ENCODE data around the gene FARS2. TPM values are rescaled to one million over a fixed set of nuclear protein-coding genes. Genes with fewer than 3 reads are reported as not detected.

Gene FARS2
- polyA plus RNA-seq, 1 of the 3 experiments (the other 2 are of a cell fraction): 12.5 TPM

- ChIA-PET CTCF (interaction anchor here (0.7 kb wide), 1 partner anchor 13 kb away, joined by 3 read pairs; no protein-coding TSS in a partner anchor), POLR2A (no interaction called here)
- Histone ChIP-seq H3K4me3 (ENCODE audit: low read depth in 2 of 2, low read length in 1 of 2) (no peak overlapping the region), H3F3A (replicated peaks; ENCODE audit: insufficient read depth) (no peaks in the 10 kb centered on the region), H4K20me1 (ENCODE audit: insufficient read depth) (no peaks in the 10 kb centered on the region), H3K27me3 (ENCODE audit: insufficient read depth) (no peaks in the 10 kb centered on the region), H3K9me2 (no peaks in the 10 kb centered on the region), H2AFZ (ENCODE audit: low read depth) (no peak overlapping the region), H3K9me3 (no peaks in the 10 kb centered on the region), H3K36me3 (replicated peaks in 1 of 2; ENCODE audit: control insufficient read depth in 1 of 2, insufficient read depth in 2 of 2, low read length in 1 of 2) (no peaks in the 10 kb centered on the region), H3K27ac (ENCODE audit: low read depth in 2 of 2, low read length in 1 of 2) (no peak overlapping the region), H3K9ac (no peak overlapping the region), H3K4me2 (no peak overlapping the region), H3K4me1 (ENCODE audit: control insufficient read depth in 1 of 2, insufficient read depth in 2 of 2, low read depth in 1 of 2, low read length in 1 of 2) (no peaks in the 10 kb centered on the region; a peak in 1 of 4 replicates), H3K79me2 (ENCODE audit: insufficient read depth) (no peaks in the 10 kb centered on the region)
- TF ChIP-seq GABPA (IDR thresholded peaks at IDR 0.05; ENCODE audit: low read depth) (no peak), MXI1 (IDR thresholded peaks at IDR 0.05; ENCODE audit: low read depth, low read length) (no peak), MEF2A (IDR thresholded peaks at IDR 0.05; ENCODE audit: borderline replicate concordance, low read depth) (no peak), NRF1 (IDR thresholded peaks at IDR 0.05; ENCODE audit: low read depth, low read length) (no peak), POLR2AphosphoS5 (IDR thresholded peaks at IDR 0.05; ENCODE audit: low read depth, low read length) (no peak), JUND (IDR thresholded peaks at IDR 0.05) (no peak), RFX5 (IDR thresholded peaks at IDR 0.05; ENCODE audit: low read length) (no peak), TAF1 (IDR thresholded peaks at IDR 0.05; ENCODE audit: borderline replicate concordance, low read depth, low read length) (no peak), CTCF (IDR thresholded peaks at IDR 0.05) (no peak), ELF1 (IDR thresholded peaks at IDR 0.05) (no peak), FOXJ3 (CRISPR knock-in tag; IDR thresholded peaks at IDR 0.05) (no peak), FOXM1 (IDR thresholded peaks at IDR 0.05; ENCODE audit: low read depth) (no peak), FOSL2 (IDR thresholded peaks at IDR 0.05; ENCODE audit: borderline replicate concordance, low read depth) (no peak), RXRA (IDR thresholded peaks at IDR 0.05; ENCODE audit: borderline replicate concordance, low read depth) (no peak), SMC3 (IDR thresholded peaks at IDR 0.05; ENCODE audit: low read depth, low read length) (no peak), NFIC (IDR thresholded peaks at IDR 0.05; ENCODE audit: borderline replicate concordance) (no peak), EZH2phosphoT487 (IDR thresholded peaks at IDR 0.05; ENCODE audit: borderline replicate concordance, low read depth) (no peak), RAD21 (IDR thresholded peaks at IDR 0.05; ENCODE audit: low read length) (no peak)
- WGBS (ENCODE audit: low lambda C conversion rate): 92% methylated on average over 11 of the region's 11 CpGs
- DNase-seq: no peak
Measured at GRCh38 chr6:5772408-5773120, 511.3 kb downstream of the FARS2 start.

GRCh38 chr6:5776104-5776503 lies 514.8 kb downstream of the FARS2 start:
- no peak for DNase-seq
- Histone ChIP-seq H3K4me1 (ENCODE audit: control insufficient read depth in 1 of 2, insufficient read depth in 2 of 2, low read depth in 1 of 2, low read length in 1 of 2) (peaks cover 0 to 3% of the 10 kb centered on the region in 2 experiments; a peak in 1 of 4 replicates), H3K27ac (ENCODE audit: low read depth in 2 of 2, low read length in 1 of 2) (no peak overlapping the region), H3K9me2 (no peaks in the 10 kb centered on the region), H3K79me2 (ENCODE audit: insufficient read depth) (no peaks in the 10 kb centered on the region), H3K4me2 (no peak overlapping the region), H2AFZ (ENCODE audit: low read depth) (no peak overlapping the region), H3K27me3 (ENCODE audit: insufficient read depth) (no peaks in the 10 kb centered on the region), H3F3A (replicated peaks; ENCODE audit: insufficient read depth) (no peaks in the 10 kb centered on the region), H4K20me1 (ENCODE audit: insufficient read depth) (no peaks in the 10 kb centered on the region), H3K36me3 (replicated peaks in 1 of 2; ENCODE audit: control insufficient read depth in 1 of 2, insufficient read depth in 2 of 2, low read length in 1 of 2) (no peaks in the 10 kb centered on the region), H3K9ac (no peak overlapping the region), H3K9me3 (no peaks in the 10 kb centered on the region), H3K4me3 (ENCODE audit: low read depth in 2 of 2, low read length in 1 of 2) (no peak overlapping the region)
- ChIA-PET POLR2A (no interaction called here), CTCF (no interaction called here)
- 97% methylated on average over 6 of the region's 6 CpGs for WGBS (ENCODE audit: low lambda C conversion rate)
- no peak for TF ChIP-seq REST (IDR thresholded peaks at IDR 0.05; ENCODE audit: low read depth, low read length)
- no peak for TF ChIP-seq RCOR1 (IDR thresholded peaks at IDR 0.05; ENCODE audit: low read length)
- TF ChIP-seq SMC3 (IDR thresholded peaks at IDR 0.05; ENCODE audit: low read depth, low read length): no peak
- TF ChIP-seq CTCF (IDR thresholded peaks at IDR 0.05): no peak
